IPS-18c (cell line): ENCODE measurements around the gene OTUD7B.
A peak's percentile ranks its signal among the peaks of the same experiment; 100 is the strongest.
"Not testable (repeated sequence)": the region's sequence is repeated elsewhere in the genome, so short reads cannot be mapped to it uniquely, and the experiment has no call there.

Experiments used
- H3K4me3 ChIP-seq: 2 replicates; pipeline ENCODE4 v1.7.0; 2013; ENCODE audit warnings: low read depth, mild to moderate bottlenecking, low read length, moderate library complexity; ENCODE audit not compliant: insufficient read depth
- H3K9me3 ChIP-seq: one replicate; pipeline ENCODE4 v1.6.1; 2013; ENCODE audit warnings: mild to moderate bottlenecking, low read length, moderate library complexity; ENCODE audit not compliant: control insufficient read depth, insufficient read depth

OTUD7B gene

DNA sequence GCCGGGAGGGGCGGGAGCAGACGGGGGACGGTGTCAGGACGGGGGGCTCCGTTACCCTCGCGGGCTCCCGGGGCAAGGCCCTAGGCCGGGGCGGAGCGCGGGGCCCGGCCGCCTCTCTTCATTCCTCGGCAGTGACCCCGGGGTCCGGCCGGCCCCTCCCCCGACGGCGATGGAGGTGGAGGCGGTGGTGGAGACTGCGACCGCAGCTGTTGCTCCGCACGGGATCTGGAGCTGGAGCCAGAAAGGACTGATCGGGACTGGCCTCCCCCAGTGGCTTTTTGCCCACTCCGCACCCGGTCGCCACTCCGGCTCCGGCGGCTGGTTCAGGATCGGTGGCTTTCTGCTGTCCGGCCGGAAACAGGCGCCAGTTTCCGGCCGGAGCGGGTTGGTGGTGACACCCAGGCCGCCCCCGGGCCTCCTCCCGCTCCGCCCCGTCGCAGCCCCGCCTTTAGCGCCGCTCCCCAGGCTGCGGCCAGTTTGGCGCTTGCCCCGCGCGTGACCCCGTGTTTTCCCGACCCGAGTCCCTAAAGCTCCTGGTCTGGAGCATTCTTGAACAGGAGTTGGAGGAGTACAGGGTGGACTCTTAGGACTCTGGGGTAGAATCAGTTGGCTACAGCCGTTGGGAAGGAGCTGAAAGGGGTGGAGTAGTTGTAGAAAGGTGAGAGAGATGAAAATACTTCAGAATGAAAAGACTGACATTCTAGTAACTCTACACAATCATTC, at the start of gene OTUD7B:
Gene OTUD7B (minus strand): TSS at position 334 of the 723 bp plus-strand sequence. CDS start 33,216 bp downstream, outside the sequence.
- H3K9me3 ChIP-seq = no peaks in the 10 kb centered on the region
- H3K4me3 ChIP-seq = peak within 1 kb of the TSS; percentile 89

- no peak overlapping the region for H3K4me3 ChIP-seq
- no peaks in the 10 kb centered on the region for H3K9me3 ChIP-seq
Measured at GRCh38 chr1:150060260-150060659, 49.7 kb upstream of the OTUD7B start.

GRCh38 chr1:150056407-150056806, 45.9 kb upstream of the OTUD7B start:
- H3K4me3 ChIP-seq = no peak overlapping the region
- peaks cover 2% of the 10 kb centered on the region for H3K9me3 ChIP-seq

DNA sequence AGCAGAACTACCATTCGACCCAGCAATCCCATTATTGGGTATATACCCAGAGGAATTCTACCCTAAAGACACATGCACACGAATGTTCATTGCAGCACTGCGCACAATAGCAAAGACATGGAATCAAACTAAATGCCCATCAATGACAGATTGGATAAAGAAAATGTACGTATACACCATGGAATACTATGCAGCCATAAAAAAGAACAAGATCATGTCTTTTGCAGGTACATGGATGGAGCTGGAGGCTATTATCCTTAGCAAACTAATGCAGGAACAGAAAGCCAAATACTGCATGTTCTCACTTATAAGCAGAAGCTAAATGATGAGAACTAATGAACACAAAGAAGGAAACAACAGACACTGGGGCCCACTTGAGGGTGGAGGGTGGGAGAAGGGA, 45.0 kb upstream of the OTUD7B start:
- H3K4me3 ChIP-seq, H3K9me3 ChIP-seq: not testable (repeated sequence)

GRCh38 chr1:150053926-150054325, 43.4 kb upstream of the OTUD7B start:
- H3K4me3 ChIP-seq = no peak overlapping the region
- H3K9me3 ChIP-seq = peaks cover 2% of the 10 kb centered on the region

- H3K9me3 ChIP-seq, H3K4me3 ChIP-seq: not testable (repeated sequence)
Measured at GRCh38 chr1:150051905-150052412, 41.4 kb upstream of the OTUD7B start.

- Histone ChIP-seq H3K9me3 (peaks cover 2% of the 10 kb centered on the region), H3K4me3 (no peak overlapping the region)
Measured at GRCh38 chr1:150051089-150051373, 40.5 kb upstream of the OTUD7B start.

DNA sequence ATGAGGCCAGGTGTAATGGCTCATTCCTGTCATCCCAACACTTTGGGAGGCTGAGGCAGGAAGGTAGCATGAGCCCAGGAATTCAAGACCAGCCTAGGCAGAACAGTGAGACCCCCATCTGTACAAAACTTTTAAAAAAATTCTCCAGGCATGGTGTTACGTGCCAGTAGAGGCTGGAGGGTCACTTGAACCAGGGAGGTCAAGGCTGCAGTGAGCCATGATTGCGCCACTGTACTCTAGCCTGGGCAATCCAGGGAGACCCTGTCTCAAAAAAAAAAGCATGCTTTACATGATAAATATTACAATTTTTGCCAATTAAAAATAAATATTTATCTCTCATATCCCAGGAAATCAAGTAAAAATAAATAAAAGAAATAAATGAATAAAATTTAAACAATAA, 39.4 kb upstream of the OTUD7B start:
- no peak overlapping the region for H3K4me3 ChIP-seq
- peaks cover 2% of the 10 kb centered on the region for H3K9me3 ChIP-seq

DNA sequence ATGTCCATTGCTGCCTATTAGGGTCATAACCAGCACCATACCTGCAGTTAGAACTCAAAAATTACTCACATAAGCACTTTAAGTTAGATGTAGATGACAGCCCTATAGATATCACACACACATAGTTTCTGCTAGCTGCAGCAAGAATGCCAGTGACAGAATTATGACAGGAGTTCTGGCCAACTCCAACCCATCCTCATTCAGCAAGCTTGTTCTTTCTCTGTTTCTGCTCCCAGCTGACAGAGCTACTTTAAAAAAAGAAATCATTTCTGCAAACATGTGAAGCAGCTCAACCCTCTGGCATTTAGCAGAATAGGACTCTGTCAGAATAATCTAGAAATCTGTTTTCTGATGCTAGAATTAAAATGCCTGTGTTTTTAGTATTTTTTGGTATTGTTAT, 23.8 kb upstream of the OTUD7B start:
- Histone ChIP-seq H3K9me3 (no peaks in the 10 kb centered on the region), H3K4me3 (no peak overlapping the region)

DNA sequence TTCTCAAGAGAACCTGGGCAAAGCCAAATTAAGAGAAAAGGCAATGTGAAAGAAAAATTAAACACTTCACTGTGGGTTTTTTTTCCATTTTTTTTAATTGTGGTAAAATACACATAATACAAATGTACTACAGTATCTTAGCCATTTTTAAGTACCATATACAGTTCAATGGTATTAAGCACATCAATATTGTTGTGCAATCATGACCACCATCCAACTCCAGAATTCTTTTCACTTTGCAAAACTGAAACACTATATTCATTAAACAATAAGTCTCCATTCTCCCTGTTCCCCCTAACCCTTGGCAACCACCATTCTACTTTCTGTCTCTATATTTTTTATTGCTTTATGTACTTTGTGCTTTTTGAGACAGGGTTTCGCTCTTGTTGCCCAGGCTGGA, 17.8 kb upstream of the OTUD7B start:
- no peaks in the 10 kb centered on the region for H3K9me3 ChIP-seq
- no peak overlapping the region for H3K4me3 ChIP-seq

- no peak overlapping the region for H3K4me3 ChIP-seq
Measured at GRCh38 chr1:150024156-150024555, 13.6 kb upstream of the OTUD7B start.

DNA sequence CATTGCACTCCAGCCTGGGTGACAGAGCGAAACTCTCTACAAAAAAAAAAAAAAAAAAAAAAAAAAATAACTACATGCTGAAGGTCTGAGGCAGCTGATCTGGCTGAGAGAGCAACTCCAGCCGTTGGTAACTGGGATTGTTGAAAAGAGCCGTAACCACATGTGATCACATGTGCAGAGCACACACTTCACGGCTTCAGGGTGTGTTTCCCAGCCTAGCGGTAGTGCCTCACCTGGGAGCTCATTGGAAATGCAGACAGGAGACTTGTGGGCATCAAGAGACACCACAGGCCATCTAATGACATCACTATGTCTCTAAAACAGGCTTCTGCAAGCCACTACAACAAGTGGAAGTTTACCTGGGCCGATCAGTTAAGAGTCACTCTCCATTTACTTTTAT, 11.8 kb upstream of the OTUD7B start:
- H3K9me3 ChIP-seq = no peaks in the 10 kb centered on the region
- H3K4me3 ChIP-seq = no peak overlapping the region

More at GRCh38 chr1:150024156-150024555, 13.6 kb upstream of the OTUD7B start:
- H3K9me3 ChIP-seq = no peaks in the 10 kb centered on the region

DNA sequence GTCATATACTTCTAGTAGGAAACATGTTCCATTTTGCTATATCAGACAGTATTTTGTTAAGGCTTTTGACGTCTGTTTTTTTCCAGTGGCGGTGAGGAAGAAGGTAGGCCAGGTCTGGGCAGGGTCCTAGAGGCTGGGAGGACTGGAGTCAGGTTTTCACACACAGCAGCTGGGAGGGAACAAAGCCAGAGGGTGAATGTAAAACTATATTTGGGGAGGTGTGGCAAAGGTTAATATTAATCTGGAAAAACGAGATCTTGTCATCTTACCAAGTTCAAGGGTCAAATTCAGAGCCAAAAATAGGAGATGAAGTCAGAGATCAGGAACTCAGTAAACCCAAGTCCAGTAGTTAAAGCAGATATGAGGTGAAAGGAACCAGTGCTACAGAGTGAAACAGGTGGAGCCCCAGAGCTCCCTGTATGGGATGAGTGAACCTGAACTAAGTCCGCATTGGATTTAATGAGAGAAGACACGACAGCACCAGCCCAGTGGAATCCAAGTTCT, 10.7 kb upstream of the OTUD7B start:
- Histone ChIP-seq H3K4me3 (no peak overlapping the region), H3K9me3 (no peaks in the 10 kb centered on the region)

DNA sequence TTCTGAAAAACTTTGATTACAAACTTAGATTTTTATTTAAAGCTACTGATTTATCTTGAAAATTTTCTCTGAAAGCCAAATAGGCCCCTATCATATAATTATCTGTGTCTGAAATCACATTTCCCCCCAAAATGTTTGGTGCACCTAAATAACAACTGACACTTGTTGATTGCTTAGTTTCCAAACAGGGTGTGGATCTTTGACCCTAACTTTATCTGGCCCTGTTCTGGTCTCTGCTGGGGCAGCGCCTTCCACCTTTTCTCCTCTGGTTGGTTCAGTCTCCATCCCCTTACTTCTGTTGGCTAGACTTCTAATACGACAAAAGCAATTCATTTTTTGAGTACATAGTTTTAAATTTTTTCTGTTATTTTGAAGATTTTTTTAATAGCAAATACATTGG, 10.2 kb upstream of the OTUD7B start:
- no peak overlapping the region for H3K4me3 ChIP-seq
- no peaks in the 10 kb centered on the region for H3K9me3 ChIP-seq

DNA sequence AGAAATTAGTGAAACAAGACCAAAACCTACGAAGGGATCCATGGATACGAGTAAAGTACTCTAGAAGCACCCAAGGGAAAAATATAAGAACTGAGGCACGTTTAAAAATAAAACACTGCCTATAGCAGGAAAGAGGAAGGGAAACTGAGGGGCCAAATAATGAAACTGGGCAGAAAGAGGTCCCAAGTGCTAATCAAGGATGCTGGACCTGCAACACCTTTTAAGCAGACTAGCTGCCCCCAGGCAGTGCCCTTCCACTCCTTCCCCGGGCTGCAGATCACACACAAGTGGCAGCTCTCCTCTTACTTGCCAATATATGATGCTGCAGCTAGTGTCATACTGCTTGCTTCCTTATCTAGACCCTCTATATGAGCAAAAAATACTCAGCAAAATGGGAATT, 7.6 kb upstream of the OTUD7B start:
- no peak overlapping the region for H3K4me3 ChIP-seq

GRCh38 chr1:150017206-150017750, 6.8 kb upstream of the OTUD7B start:
- H3K9me3 ChIP-seq = no peaks in the 10 kb centered on the region
- H3K4me3 ChIP-seq = no peak overlapping the region

More for the DNA sequence above, 7.6 kb upstream of the OTUD7B start:
- H3K9me3 ChIP-seq = no peaks in the 10 kb centered on the region

DNA sequence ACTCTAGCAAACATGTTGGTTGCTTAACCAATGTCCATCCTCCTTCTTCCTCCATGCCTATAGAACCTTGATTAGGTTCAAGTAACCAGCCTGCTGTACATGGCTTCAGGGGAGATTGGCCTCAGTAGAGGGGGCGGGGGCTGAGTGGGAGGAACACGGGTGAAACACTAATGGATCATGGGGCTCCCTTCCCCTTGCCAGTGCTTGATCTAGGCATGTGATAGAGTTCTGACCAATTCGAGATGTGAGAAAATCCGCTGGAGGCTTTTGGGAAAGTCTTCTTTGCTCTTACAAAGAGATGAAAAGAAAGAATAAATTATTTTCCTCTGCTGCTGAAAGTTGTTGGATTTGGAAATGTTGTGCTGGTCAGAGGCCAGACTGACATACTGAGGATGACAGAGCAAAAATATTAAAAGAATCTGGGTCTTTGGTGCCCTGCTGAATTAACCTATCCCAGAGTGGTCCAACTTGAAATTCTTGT, 5.2 kb upstream of the OTUD7B start:
- no peak overlapping the region for H3K4me3 ChIP-seq
- H3K9me3 ChIP-seq = no peaks in the 10 kb centered on the region

GRCh38 chr1:150012611-150013010, 2.1 kb upstream of the OTUD7B start:
- Histone ChIP-seq H3K9me3 (no peaks in the 10 kb centered on the region), H3K4me3 (no peak overlapping the region)
